Natural killer cell (primary cell): Measurements from ENCODE around the gene NBEAL2. TPM values are rescaled to one million over a fixed set of nuclear protein-coding genes. Genes with fewer than 3 reads are reported as not detected.
A peak's percentile ranks its signal among the peaks of the same experiment; 100 is the strongest.

Experiments used
- ATAC-seq, 3 donors: fragments of 150-1000 bp in 2 of 3; fragments of 200-7000 bp in 1 of 3; cut with Tn5 transposase; 1 replicate in 1 of 3; 2 replicates in 2 of 3; pipeline ENCODE4 v1.10.0; 2021; ENCODE audit warnings: mild to moderate bottlenecking in 2 of 3, moderate library complexity in 2 of 3
- DNase-seq, 2 donors: peaks; one replicate each; pipeline versions ENCODE4 v3.0.0 to v3.0.0-alpha.2; 2013 to 2021; ENCODE audit warnings: mixed read lengths in 1 of 2
- H3K27ac ChIP-seq: one replicate; pipeline ENCODE4 v1.5.1; 2013; ENCODE audit warnings: mild to moderate bottlenecking, low read length
- H3K27me3 ChIP-seq: one replicate; pipeline ENCODE4 v1.6.1; 2013; ENCODE audit warnings: low read length; ENCODE audit not compliant: control insufficient read depth, insufficient read depth
- H3K36me3 ChIP-seq: one replicate; pipeline ENCODE4 v1.6.1; 2013; ENCODE audit warnings: low read length; ENCODE audit not compliant: control insufficient read depth, insufficient read depth
- H3K4me1 ChIP-seq: one replicate; pipeline ENCODE4 v1.6.1; 2013; ENCODE audit warnings: low read length; ENCODE audit not compliant: control insufficient read depth, insufficient read depth
- H3K4me3 ChIP-seq: one replicate; pipeline ENCODE4 v1.5.1; 2013; ENCODE audit warnings: low read length
- H3K9me3 ChIP-seq: one replicate; pipeline ENCODE4 v1.6.1; 2013; ENCODE audit warnings: low read length; ENCODE audit not compliant: control insufficient read depth, insufficient read depth
- H3K27ac Mint-ChIP-seq, 2 donors: one replicate each; pipeline ENCODE4 v1.8.0; 2022; ENCODE audit warnings: mild to moderate bottlenecking in 2 of 2, mixed read lengths in 2 of 2, moderate library complexity in 1 of 2
- H3K27me3 Mint-ChIP-seq, 2 donors: one replicate each; pipeline ENCODE4 v1.8.0; 2022; ENCODE audit warnings: low read depth in 2 of 2, mixed read lengths in 2 of 2
- H3K36me3 Mint-ChIP-seq: one replicate; pipeline ENCODE4 v1.8.0; 2022; ENCODE audit warnings: mixed read lengths
- H3K4me1 Mint-ChIP-seq, 2 donors: one replicate each; pipeline ENCODE4 v1.8.0; 2022; ENCODE audit warnings: mixed read lengths in 2 of 2
- H3K4me3 Mint-ChIP-seq: one replicate; pipeline ENCODE4 v1.8.0; 2022; ENCODE audit warnings: mild to moderate bottlenecking, moderate library complexity, mixed read lengths
- H3K9me3 Mint-ChIP-seq, 2 donors: one replicate each; pipeline ENCODE4 v1.8.0; 2022; ENCODE audit warnings: mixed read lengths in 2 of 2
- WGBS: methylation state at CpG from one replicate; pipeline ENCODE4 v1.1.7; 2013; ENCODE audit warnings: missing lambda C conversion rate; ENCODE audit not compliant: insufficient coverage; 5-methylcytosine and 5-hydroxymethylcytosine counted together
- intact Hi-C: fragments of 100-400 bp; cut with micrococcal nuclease; formaldehyde crosslinking; loops from one replicate; pipeline ENCODE4 v1.14.2; 2022
- total RNA-seq, 4 donors: library from RNA; stranded (reverse); fragments of 120-200 nt in 1 of 4; gene quantifications; one replicate each; pipeline versions ENCODE4 v1.2.3 to v1.2.4, GENCODE V29; 2013 to 2022
- TF ChIP-seq, protein P1 (sequence below): fragments of 200-600 bp; IDR thresholded peaks from one replicate; pipeline ENCODE4 v1.8.0; 2022; ENCODE audit warnings: antibody characterized with exemption

Gene NBEAL2
- total RNA-seq, 3 donors from 2014 or later (not counting 1 experiment from before 2014, with no cell fraction given): 453 to 536 (median 532) TPM

DNA sequence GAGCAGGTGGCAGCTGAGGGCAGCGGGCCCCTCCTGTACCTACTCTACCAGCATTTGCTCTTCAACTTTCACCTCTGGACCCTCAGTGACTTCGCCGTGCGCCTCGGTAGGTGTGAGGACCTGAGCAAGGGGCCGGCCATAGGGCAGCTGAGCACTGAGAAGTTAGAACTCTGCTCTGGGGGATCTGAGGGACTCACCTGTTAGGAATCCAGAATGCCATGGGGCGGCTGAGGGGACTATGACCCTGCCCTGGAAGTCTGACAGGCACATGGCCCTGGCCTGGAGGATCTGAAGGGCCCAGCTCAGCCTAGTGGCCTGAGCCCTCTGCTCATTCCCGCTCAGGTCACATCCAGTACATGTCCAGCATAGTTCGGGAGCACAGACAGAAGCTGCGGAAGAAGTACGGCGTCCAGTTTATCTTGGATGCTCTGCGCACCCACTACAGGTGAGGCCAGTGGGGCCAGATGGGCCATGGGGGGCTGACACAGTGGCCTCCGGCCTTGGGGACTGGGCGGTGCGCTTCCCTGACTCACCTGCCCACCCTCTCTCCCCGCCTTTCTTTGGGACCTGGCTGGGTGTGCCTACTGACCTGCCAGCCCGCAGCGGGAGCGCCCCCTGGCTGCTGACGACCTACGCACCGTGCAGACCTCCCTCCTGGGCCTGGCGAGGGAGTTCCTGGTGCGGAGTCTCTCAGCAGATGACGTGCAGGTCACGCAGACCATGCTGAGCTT lies 18.8 kb downstream of the NBEAL2 start:
- Mint-ChIP-seq H3K27ac (peak overlapping the region; percentile 64 to 78), H3K4me1 (peaks cover 30 to 36% of the 10 kb centered on the region in 2 donors), H3K9me3 (no peaks in the 10 kb centered on the region), H3K27me3 (no peaks in the 10 kb centered on the region), H3K36me3 (no peaks in the 10 kb centered on the region), H3K4me3 (no peak overlapping the region)
- TF ChIP-seq, protein P1, sequence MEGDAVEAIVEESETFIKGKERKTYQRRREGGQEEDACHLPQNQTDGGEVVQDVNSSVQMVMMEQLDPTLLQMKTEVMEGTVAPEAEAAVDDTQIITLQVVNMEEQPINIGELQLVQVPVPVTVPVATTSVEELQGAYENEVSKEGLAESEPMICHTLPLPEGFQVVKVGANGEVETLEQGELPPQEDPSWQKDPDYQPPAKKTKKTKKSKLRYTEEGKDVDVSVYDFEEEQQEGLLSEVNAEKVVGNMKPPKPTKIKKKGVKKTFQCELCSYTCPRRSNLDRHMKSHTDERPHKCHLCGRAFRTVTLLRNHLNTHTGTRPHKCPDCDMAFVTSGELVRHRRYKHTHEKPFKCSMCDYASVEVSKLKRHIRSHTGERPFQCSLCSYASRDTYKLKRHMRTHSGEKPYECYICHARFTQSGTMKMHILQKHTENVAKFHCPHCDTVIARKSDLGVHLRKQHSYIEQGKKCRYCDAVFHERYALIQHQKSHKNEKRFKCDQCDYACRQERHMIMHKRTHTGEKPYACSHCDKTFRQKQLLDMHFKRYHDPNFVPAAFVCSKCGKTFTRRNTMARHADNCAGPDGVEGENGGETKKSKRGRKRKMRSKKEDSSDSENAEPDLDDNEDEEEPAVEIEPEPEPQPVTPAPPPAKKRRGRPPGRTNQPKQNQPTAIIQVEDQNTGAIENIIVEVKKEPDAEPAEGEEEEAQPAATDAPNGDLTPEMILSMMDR: peak; percentile 71
- peaks cover 42% of the 10 kb centered on the region for H3K4me1 ChIP-seq
- DNase-seq (peak; percentile 65 to 85), ATAC-seq (peak; percentile 51 to 70 (median 66))
- no peaks in the 10 kb centered on the region for H3K27me3 ChIP-seq
- H3K4me3 ChIP-seq: no peak overlapping the region
- H3K36me3 ChIP-seq: peaks cover 94% of the 10 kb centered on the region
- H3K27ac ChIP-seq: no peak overlapping the region
- 69% methylated on average over 27 of the region's 27 CpGs for WGBS
- no peaks in the 10 kb centered on the region for H3K9me3 ChIP-seq
- intact Hi-C loops: no loop called here

DNA sequence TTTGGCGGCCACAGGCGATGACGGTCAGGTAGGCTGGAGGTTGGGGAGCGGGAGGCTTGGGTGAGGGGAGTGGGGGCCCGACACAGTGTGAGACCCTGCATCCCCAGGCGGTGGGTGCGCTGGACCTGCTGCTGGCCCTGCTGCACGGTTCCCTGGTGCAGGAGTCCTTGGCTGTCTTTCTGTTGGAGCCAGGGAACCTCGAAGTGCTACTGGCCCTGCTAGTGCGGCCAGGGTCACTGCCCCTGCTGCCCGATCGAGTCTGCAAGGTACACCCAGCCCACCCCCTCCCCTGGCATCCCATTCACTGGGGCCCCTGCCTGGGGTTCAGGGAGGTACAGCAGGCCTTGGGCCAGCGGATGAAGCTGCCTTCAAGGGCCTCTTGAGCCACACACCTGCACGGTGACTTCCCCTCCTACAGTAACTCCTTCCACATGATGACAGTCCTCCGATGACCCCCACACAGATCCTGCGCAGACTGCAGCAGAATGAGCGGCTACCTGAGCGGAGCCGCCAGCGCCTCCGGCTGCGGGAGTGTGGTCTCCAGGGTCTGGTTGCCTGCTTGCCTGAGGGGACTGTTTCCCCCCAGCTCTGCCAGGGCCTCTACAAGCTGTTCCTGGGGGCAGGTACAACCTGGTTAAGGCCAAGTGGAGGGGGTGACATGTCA lies 19.5 kb downstream of the NBEAL2 start:
- H3K9me3 Mint-ChIP-seq: no peaks in the 10 kb centered on the region
- no peaks in the 10 kb centered on the region for H3K27me3 Mint-ChIP-seq
- peak overlapping the region in 1 of 2 donors; percentile 78 for H3K27ac Mint-ChIP-seq
- no peak overlapping the region for H3K4me3 Mint-ChIP-seq
- H3K4me1 Mint-ChIP-seq: peaks cover 30 to 36% of the 10 kb centered on the region in 2 donors
- Histone ChIP-seq H3K4me1 (peaks cover 42% of the 10 kb centered on the region), H3K9me3 (no peaks in the 10 kb centered on the region), H3K27me3 (no peaks in the 10 kb centered on the region), H3K36me3 (peaks cover 94% of the 10 kb centered on the region), H3K27ac (no peak overlapping the region), H3K4me3 (no peak overlapping the region)
- intact Hi-C loops: no loop called here
- no peak for DNase-seq
- TF ChIP-seq, protein P1: no peak
- 92% methylated on average over 22 of the region's 22 CpGs for WGBS
- H3K36me3 Mint-ChIP-seq: no peaks in the 10 kb centered on the region
- no peak for ATAC-seq

DNA sequence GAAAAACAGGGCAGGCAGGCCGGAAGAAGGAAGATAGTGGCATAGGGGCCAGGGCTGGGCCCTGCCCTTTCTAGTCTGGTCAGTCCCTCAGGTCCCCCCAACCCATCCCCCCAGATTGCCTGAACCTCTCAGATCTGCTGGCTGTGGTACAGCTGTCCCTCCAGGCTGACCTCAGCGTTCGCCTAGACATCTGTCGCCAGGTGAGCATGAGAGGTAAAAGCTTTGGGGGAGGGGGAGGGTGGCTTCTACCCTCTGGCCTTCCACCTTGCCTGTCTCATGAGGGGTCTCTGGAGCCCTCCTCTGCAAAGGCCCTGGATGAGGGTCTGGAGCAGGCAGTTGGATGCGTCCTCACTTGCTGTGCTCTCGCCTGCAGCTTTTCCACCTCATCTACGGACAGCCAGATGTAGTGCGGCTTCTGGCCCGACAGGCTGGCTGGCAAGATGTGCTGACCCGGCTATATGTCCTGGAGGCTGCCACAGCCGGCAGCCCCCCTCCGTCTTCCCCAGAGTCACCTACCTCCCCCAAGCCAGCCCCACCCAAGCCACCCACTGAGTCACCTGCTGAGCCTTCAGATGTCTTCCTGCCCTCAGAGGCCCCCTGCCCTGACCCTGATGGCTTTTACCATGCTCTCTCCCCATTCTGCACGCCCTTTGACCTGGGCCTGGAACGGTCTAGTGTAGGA lies 20.2 kb downstream of the NBEAL2 start:
- Histone ChIP-seq H3K27ac (no peak overlapping the region), H3K36me3 (peaks cover 94% of the 10 kb centered on the region), H3K4me3 (no peak overlapping the region), H3K27me3 (no peaks in the 10 kb centered on the region), H3K4me1 (peaks cover 42% of the 10 kb centered on the region), H3K9me3 (no peaks in the 10 kb centered on the region)
- H3K4me3 Mint-ChIP-seq: no peak overlapping the region
- TF ChIP-seq, protein P1: no peak
- H3K9me3 Mint-ChIP-seq: no peaks in the 10 kb centered on the region
- WGBS: 97% methylated on average over 14 of the region's 14 CpGs
- no peaks in the 10 kb centered on the region for H3K36me3 Mint-ChIP-seq
- no peak for DNase-seq
- peaks cover 30 to 36% of the 10 kb centered on the region in 2 donors for H3K4me1 Mint-ChIP-seq
- H3K27me3 Mint-ChIP-seq: no peaks in the 10 kb centered on the region
- ATAC-seq: no peak
- peak overlapping the region in 1 of 2 donors; percentile 62 for H3K27ac Mint-ChIP-seq
- intact Hi-C loops: no loop called here
